ENCODE measurements around the gene TPCN1.

DNA sequence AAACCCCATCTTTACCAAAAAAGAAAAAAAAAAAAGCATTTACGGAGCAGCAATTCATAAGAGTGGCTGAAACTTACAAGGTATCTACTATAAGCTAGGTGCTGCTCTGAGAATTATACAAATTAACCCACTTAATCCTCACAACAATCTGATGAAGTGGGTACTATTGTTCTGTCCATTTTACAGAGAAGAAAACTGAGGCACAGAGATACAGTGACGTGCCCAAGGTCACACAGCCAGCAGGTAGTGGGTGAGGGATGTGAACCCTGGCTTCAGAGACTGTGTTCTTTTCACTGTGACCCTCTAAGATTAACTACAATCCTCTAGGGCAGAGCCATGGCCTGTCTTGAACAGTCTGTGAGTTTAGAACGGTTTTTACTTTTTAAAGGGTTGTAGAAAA is 39.3 kb upstream of the TPCN1 start:
- TF ChIP-seq, protein P1, sequence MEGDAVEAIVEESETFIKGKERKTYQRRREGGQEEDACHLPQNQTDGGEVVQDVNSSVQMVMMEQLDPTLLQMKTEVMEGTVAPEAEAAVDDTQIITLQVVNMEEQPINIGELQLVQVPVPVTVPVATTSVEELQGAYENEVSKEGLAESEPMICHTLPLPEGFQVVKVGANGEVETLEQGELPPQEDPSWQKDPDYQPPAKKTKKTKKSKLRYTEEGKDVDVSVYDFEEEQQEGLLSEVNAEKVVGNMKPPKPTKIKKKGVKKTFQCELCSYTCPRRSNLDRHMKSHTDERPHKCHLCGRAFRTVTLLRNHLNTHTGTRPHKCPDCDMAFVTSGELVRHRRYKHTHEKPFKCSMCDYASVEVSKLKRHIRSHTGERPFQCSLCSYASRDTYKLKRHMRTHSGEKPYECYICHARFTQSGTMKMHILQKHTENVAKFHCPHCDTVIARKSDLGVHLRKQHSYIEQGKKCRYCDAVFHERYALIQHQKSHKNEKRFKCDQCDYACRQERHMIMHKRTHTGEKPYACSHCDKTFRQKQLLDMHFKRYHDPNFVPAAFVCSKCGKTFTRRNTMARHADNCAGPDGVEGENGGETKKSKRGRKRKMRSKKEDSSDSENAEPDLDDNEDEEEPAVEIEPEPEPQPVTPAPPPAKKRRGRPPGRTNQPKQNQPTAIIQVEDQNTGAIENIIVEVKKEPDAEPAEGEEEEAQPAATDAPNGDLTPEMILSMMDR (conservative IDR thresholded peaks at IDR 0.05 in 1 of 2, IDR thresholded peaks at IDR 0.05 in 1 of 2; ENCODE audit: low read depth in 1 of 2, low read length in 2 of 2) = no peak
- TF ChIP-seq EZH2 (IDR thresholded peaks at IDR 0.05; ENCODE audit: low read length, missing control alignments) = no peak
